ENCODE measurements around the gene HERC3. TPM values are rescaled to one million over a fixed set of nuclear protein-coding genes. Genes with fewer than 3 reads are reported as not detected.

HERC3 gene
- total and polyA plus RNA-seq, 10 of the 15 experiments (the other 5 are each of a cell fraction or from before 2014, with no cell fraction given), result 0.52 to 18.2 (median 2.8) TPM

GRCh38 chr4:88681209-88681608 is 88.9 kb downstream of the HERC3 start (continued):
- no peak for TF ChIP-seq ZZZ3 (IDR thresholded peaks at IDR 0.05; ENCODE audit: control insufficient read depth, insufficient read length, low read depth)

GRCh38 chr4:88690355-88690754 is 98.1 kb downstream of the HERC3 start:
- no peaks in the 10 kb centered on the region for H3K79me2 ChIP-seq (ENCODE audit: control insufficient read depth, insufficient read depth, low read length)
- no peaks in the 10 kb centered on the region for H3K36me3 ChIP-seq (ENCODE audit: control insufficient read depth in 2 of 2, insufficient read depth in 2 of 2, low read length in 1 of 2)
- ATAC-seq (no peak), FAIRE-seq (no peak), DNase-seq (ENCODE audit: low read depth, low spot score) (no peak)
- CTCF ChIA-PET, result interaction anchor here (0.8 to 2.6 kb wide), 3 partner anchors 17 to 498 kb away, joined by 3 to 8 read pairs (median 3); no protein-coding TSS in a partner anchor
- TF ChIP-seq RUNX3 (IDR thresholded peaks at IDR 0.05; ENCODE audit: low read length), result no peak
- TF ChIP-seq NR2C1 (IDR thresholded peaks at IDR 0.05), result no peak
- TF ChIP-seq RB1 (IDR thresholded peaks at IDR 0.05; ENCODE audit: borderline replicate concordance), result no peak
- no peak for TF ChIP-seq LARP7 (IDR thresholded peaks at IDR 0.05)
- no peak for TF ChIP-seq BCL11A (IDR thresholded peaks at IDR 0.05; ENCODE audit: low read depth, low read length)
- no peak for TF ChIP-seq CTCF (IDR thresholded peaks at IDR 0.05 in 2 of 3, conservative IDR thresholded peaks at IDR 0.05 in 1 of 3; ENCODE audit: control insufficient read depth in 2 of 3, extremely low read depth in 1 of 3, insufficient read depth in 1 of 3, low read depth in 3 of 3, low read length in 3 of 3)
- no peak for TF ChIP-seq CHD2 (IDR thresholded peaks at IDR 0.05; ENCODE audit: borderline replicate concordance, low read depth, low read length)
- no peak for TF ChIP-seq ZBTB33 (IDR thresholded peaks at IDR 0.05)
- TF ChIP-seq RFX5 (IDR thresholded peaks at IDR 0.05; ENCODE audit: low read depth, low read length), result no peak
- TF ChIP-seq EZH2 (IDR thresholded peaks at IDR 0.05; ENCODE audit: borderline replicate concordance, control insufficient read depth, low read depth, low read length), result no peak
- TF ChIP-seq ZBED1 (IDR thresholded peaks at IDR 0.05; ENCODE audit: borderline replicate concordance), result no peak
- TF ChIP-seq PAX5 (IDR thresholded peaks at IDR 0.05; ENCODE audit: borderline replicate concordance, low read depth, low read length), result no peak
- no peak for TF ChIP-seq SUPT20H (IDR thresholded peaks at IDR 0.05; ENCODE audit: borderline replicate concordance, control insufficient read depth, low read depth, low read length)
- no peak for TF ChIP-seq USF1 (IDR thresholded peaks at IDR 0.05; ENCODE audit: borderline replicate concordance, extremely low read length, insufficient read depth, low read depth, low read length)
- SMC1A ChIA-PET (ENCODE audit: uncharacterized antibody, unreplicated experiment), result interaction anchor here (0.6 to 1.3 kb wide), 2 partner anchors 14 to 46 kb away, joined by 3 read pairs; no protein-coding TSS in a partner anchor
- H3K9me3 ChIP-seq (replicated peaks; ENCODE audit: control insufficient read depth, insufficient read depth, low read length), result no peaks in the 10 kb centered on the region
- RAD21 ChIA-PET (ENCODE audit: unreplicated experiment), result no interaction called here
- WGBS (ENCODE audit: insufficient coverage, insufficient replicate concordance, low lambda C conversion rate, missing lambda C conversion rate), result 95% methylated on average over 3 of the region's 3 CpGs
- H3K27me3 ChIP-seq (replicated peaks in 1 of 2; ENCODE audit: control insufficient read depth in 2 of 2, insufficient read depth in 2 of 2, low read length in 1 of 2), result no peaks in the 10 kb centered on the region
- no peak overlapping the region for H3K9ac ChIP-seq (ENCODE audit: control insufficient read depth, insufficient read depth, low read length)
- no TSS peak for BruUV-seq (replicated peaks)
- H3K27ac ChIP-seq (ENCODE audit: control insufficient read depth, insufficient read depth), result no peak overlapping the region
- POLR2A ChIA-PET, result no interaction called here
- intact Hi-C loops (cut with micrococcal nuclease; ENCODE audit: unreplicated experiment) (no loop called here), in situ Hi-C loops (cut with MboI) (no loop called here)
- no peaks in the 10 kb centered on the region for H4K20me1 ChIP-seq (ENCODE audit: control insufficient read depth, insufficient read depth)
- no peak overlapping the region for H3K4me2 ChIP-seq (ENCODE audit: control insufficient read depth, insufficient read depth)
- H3K4me3 ChIP-seq, result no peak overlapping the region
- no peaks in the 10 kb centered on the region for H3K4me1 ChIP-seq (ENCODE audit: control insufficient read depth, insufficient read depth, low read length)
- no peak overlapping the region for H2AFZ ChIP-seq (ENCODE audit: control insufficient read depth, low read depth, low read length)
